Lower leg skin (tissue), 4 donors: ENCODE measurements around the gene CACNA1B. TPM values are rescaled to one million over a fixed set of nuclear protein-coding genes. Genes with fewer than 3 reads are reported as not detected.

Experiments
- DNase-seq, 2 donors: peaks; one replicate each; pipeline ENCODE4 v3.0.0-alpha.2; 2019; ENCODE audit warnings: low spot score in 2 of 2
- H3K4me3 ChIP-seq: fragments of 200-600 bp; sonication (generic); 2 replicates; pipeline ENCODE4 v1.5.1; 2017; ENCODE audit warnings: mild to moderate bottlenecking, low read depth; ENCODE audit not compliant: poor library complexity, severe bottlenecking
- CTCF ChIP-seq, 3 donors: fragments of 450-650 bp; IDR thresholded peaks; one replicate each; pipeline ENCODE4 v1.5.1; 2016; ENCODE audit warnings: antibody characterized with exemption in 3 of 3, mild to moderate bottlenecking in 3 of 3, moderate library complexity in 2 of 3
- POLR2A ChIP-seq, 2 donors: fragments of 450-650 bp; IDR thresholded peaks; one replicate each; pipeline ENCODE4 v1.6.1; 2016 to 2017; ENCODE audit warnings: antibody characterized with exemption in 2 of 2, mild to moderate bottlenecking in 1 of 2, moderate library complexity in 1 of 2
- WGBS, 2 donors: methylation state at CpG; one replicate each; pipeline ENCODE4 v1.1.5; 2018; 5-methylcytosine and 5-hydroxymethylcytosine counted together
- intact Hi-C: fragments of 100-400 bp; cut with DNase I; formaldehyde crosslinking; loops from one replicate; pipeline ENCODE4 v1.15.0; 2023; ENCODE audit warnings: low total_unique reads
- total RNA-seq, 4 donors: library from RNA; depleted of rRNA; stranded (reverse); fragments of >200 nt; gene quantifications; one replicate each; pipeline ENCODE4 v1.1.0, GENCODE V29; 2016

The CACNA1B gene
- total RNA-seq, 4 donors from 2014 or later, result not detected

DNA sequence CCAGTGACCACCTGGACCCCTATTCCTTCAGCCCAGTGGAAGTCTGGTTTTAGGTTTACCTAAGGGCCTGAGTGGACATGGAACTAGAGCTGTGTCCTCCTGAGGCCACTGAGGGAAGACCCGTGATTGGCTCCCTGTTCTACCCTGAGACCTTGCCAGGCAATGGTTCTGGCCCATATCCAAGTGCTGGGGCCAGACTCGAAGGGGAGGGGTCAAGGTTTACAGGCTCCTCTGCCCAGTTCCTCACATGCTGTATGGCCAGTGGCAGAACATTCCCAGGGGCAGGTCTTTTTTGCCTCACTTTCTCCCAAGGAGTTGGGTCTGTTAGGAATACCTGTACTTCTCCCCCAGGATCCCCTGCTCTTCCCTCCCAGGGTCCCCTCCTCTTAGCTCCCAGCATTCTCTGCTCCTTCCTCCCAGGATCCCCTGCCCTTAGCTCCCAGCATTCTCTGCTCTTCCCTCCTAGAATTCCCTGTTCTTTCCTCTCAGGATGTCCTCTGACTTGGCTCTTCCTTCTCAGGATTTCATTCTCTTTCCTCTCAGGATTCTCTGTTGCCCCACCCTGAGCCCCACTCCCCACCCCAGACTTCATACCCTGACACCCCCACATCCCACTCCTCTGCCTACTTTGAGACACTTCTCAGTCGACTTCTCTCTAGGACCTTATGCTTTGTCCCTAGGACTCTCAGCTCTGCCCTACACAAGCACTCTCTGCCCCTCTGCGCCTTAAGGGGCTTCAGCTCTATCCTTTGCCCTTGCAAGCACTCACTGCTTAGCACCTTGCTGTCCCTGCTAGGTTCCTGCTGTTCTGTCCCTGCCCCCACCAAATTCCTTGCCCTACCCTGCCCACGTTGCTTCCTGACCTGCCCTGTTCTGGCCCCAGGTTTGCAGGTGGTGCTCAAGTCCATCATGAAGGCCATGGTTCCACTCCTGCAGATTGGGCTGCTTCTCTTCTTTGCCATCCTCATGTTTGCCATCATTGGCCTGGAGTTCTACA, 36.5 kb downstream of the CACNA1B start:
- WGBS, 2 donors, result 67 to 69% methylated on average over 5 of the region's 5 CpGs
- intact Hi-C loops, result no loop called here
- TF ChIP-seq POLR2A (IDR thresholded peaks at IDR 0.05) (no peak), CTCF (IDR thresholded peaks at IDR 0.05) (no peak)
- no peak overlapping the region for H3K4me3 ChIP-seq
- peak in 1 of 2 donors; percentile 72 for DNase-seq

- intact Hi-C loops, result no loop called here
- no peak for TF ChIP-seq CTCF (IDR thresholded peaks at IDR 0.05)
- TF ChIP-seq POLR2A (IDR thresholded peaks at IDR 0.05), result no peak
- H3K4me3 ChIP-seq, result no peak overlapping the region
- peak in 1 of 2 donors; percentile 48 for DNase-seq
- WGBS, 2 donors, result 68 to 74% methylated on average over 11 of the region's 11 CpGs
Observed at GRCh38 chr9:137916540-137916939, 39.0 kb downstream of the CACNA1B start.

- intact Hi-C loops, result no loop called here
Observed at GRCh38 chr9:137917116-137917515, 39.5 kb downstream of the CACNA1B start.

DNA sequence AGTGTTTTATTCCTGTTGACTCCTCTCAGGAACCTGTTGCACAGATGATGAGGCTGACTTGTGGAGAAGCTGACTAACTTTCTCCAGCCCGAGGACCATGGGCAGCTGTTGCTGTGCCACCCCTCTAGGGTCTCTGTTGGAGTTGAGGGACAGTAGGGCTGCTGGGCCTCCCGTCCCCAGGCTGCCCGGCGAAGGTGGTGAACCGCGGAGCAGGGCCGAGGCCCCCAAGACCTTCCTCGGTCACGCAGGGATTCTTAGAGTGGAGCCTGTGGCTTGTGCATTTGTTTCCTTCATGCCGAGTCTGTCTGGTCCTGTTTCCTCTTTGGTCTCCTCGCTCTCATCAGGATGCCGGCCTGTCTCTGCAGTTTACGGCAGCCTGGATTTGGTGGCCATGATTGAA, 40.2 kb downstream of the CACNA1B start:
- no peak overlapping the region for H3K4me3 ChIP-seq
- intact Hi-C loops, result no loop called here
- 88% methylated on average over 13 of the region's 13 CpGs for WGBS, 2 donors
- DNase-seq, result peak in 1 of 2 donors; percentile 28
- TF ChIP-seq POLR2A (IDR thresholded peaks at IDR 0.05) (no peak), CTCF (IDR thresholded peaks at IDR 0.05) (no peak)

More at GRCh38 chr9:137917116-137917515, 39.5 kb downstream of the CACNA1B start:
- peak in 1 of 2 donors; percentile 80 for DNase-seq
- 88 to 94% methylated on average over 7 to 8 of the region's 8 CpGs for WGBS, 2 donors
- TF ChIP-seq POLR2A (IDR thresholded peaks at IDR 0.05) (no peak), CTCF (IDR thresholded peaks at IDR 0.05) (no peak)
- H3K4me3 ChIP-seq, result no peak overlapping the region

DNA sequence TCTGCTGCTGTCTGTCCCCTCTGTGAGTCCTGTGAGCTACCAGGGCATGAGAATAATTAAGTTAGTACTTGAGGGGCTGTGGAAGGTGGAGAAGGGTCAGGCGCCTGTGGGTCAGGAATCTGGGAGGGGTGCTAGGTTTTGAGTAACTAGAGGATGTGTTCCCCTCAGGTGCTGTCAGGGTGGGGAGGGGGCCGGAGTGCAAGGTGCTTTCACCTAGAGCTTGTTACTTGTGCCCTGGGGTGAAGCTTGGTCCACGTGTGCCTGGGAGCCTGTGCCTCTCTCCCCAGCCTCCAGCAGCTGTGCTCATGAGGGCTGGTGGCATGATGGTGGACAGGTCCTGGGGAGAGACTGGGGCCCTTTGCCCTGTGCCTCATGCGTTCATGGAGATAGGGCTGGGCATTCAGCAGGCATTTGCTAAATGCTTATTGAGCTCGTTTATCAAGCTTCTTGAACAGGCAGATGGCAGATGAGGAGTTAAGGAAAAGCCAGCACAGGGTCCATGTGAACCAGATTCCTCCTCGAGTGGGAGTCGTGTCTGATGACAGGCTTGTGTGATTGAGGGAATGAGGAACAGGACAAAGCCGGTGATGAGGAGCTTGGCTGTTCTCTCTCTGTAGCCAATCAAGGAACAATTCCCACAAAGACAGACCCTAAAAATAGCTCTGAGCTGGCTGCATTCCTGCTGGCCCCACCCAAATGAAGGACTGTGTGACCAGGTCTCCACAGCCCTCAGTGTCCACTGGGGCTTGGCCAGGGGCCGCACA, 40.9 kb downstream of the CACNA1B start:
- WGBS, 2 donors, result 66 to 68% methylated on average over 9 of the region's 9 CpGs

More for the DNA sequence above, 40.9 kb downstream of the CACNA1B start:
- peak in 1 of 2 donors; percentile 76 for DNase-seq
- H3K4me3 ChIP-seq, result no peak overlapping the region
- intact Hi-C loops, result no loop called here
- TF ChIP-seq CTCF (IDR thresholded peaks at IDR 0.05) (no peak), POLR2A (IDR thresholded peaks at IDR 0.05) (no peak)
